ENCODE data around the gene MCM9.
"Not testable (repeated sequence)": the region's sequence is repeated elsewhere in the genome, so short reads cannot be mapped to it uniquely, and the experiment has no call there.

The MCM9 gene

GRCh38 chr6:118808793-118809638 lies 125.9 kb downstream of the MCM9 start:
- ATAC-seq (ENCODE audit: low read depth) (peak; percentile 77), DNase-seq (ENCODE audit: low spot score in 2 of 2) (peak in 1 of 2 donors; percentile 25)
- H3K4me3 Mint-ChIP-seq = no peak overlapping the region
- peak overlapping the region; percentile 96 for H3K27ac Mint-ChIP-seq
- peaks cover 15% of the 10 kb centered on the region for H3K4me1 Mint-ChIP-seq
- peaks cover 9% of the 10 kb centered on the region for H3K36me3 Mint-ChIP-seq
- H3K27me3 Mint-ChIP-seq = no peaks in the 10 kb centered on the region
- no peaks in the 10 kb centered on the region for H3K9me3 Mint-ChIP-seq

- Mint-ChIP-seq H3K9me3 (no peaks in the 10 kb centered on the region), H3K4me1 (peaks cover 14% of the 10 kb centered on the region), H3K27me3 (no peaks in the 10 kb centered on the region), H3K4me3 (no peak overlapping the region), H3K27ac (peak overlapping the region; percentile 41), H3K36me3 (peaks cover 3% of the 10 kb centered on the region)
- DNase-seq (ENCODE audit: low spot score in 2 of 2) (no peak), ATAC-seq (ENCODE audit: low read depth) (no peak)
Measured at GRCh38 chr6:118804091-118804490, 130.9 kb downstream of the MCM9 start.

- Mint-ChIP-seq H3K9me3 (peaks cover 1% of the 10 kb centered on the region), H3K4me3 (peak overlapping the region; percentile 32), H3K27me3 (no peaks in the 10 kb centered on the region), H3K4me1 (peaks cover 16% of the 10 kb centered on the region), H3K36me3 (peaks cover 3% of the 10 kb centered on the region), H3K27ac (no peak overlapping the region)
- ATAC-seq (ENCODE audit: low read depth) (no peak), DNase-seq (ENCODE audit: low spot score in 2 of 2) (no peak)
Measured at GRCh38 chr6:118801257-118801656, 133.7 kb downstream of the MCM9 start.

- H3K4me1 Mint-ChIP-seq = peaks cover 21% of the 10 kb centered on the region
- ATAC-seq (ENCODE audit: low read depth) = peak; percentile 91
Measured at GRCh38 chr6:118800394-118801071, 134.4 kb downstream of the MCM9 start.

GRCh38 chr6:118799826-118800225 lies 135.1 kb downstream of the MCM9 start:
- Mint-ChIP-seq H3K4me3 (no peak overlapping the region), H3K27ac (no peak overlapping the region), H3K27me3 (no peaks in the 10 kb centered on the region), H3K36me3 (peaks cover 14% of the 10 kb centered on the region), H3K4me1 (peaks cover 21% of the 10 kb centered on the region), H3K9me3 (peaks cover 3% of the 10 kb centered on the region)
- DNase-seq (ENCODE audit: low spot score in 2 of 2) (no peak), ATAC-seq (ENCODE audit: low read depth) (no peak)

More at GRCh38 chr6:118800394-118801071, 134.4 kb downstream of the MCM9 start:
- Mint-ChIP-seq H3K36me3 (peaks cover 8% of the 10 kb centered on the region), H3K9me3 (peaks cover 3% of the 10 kb centered on the region), H3K27me3 (no peaks in the 10 kb centered on the region), H3K27ac (no peak overlapping the region), H3K4me3 (peak overlapping the region; percentile 54)
- peak; percentile 71 to 77 for DNase-seq (ENCODE audit: low spot score in 2 of 2)

- ATAC-seq (ENCODE audit: low read depth) = peak; percentile 64
- not testable (repeated sequence) for H3K27me3 Mint-ChIP-seq, H3K9me3 Mint-ChIP-seq
- H3K4me1 Mint-ChIP-seq = peaks cover 26% of the 10 kb centered on the region
- H3K36me3 Mint-ChIP-seq = peaks cover 22% of the 10 kb centered on the region
- peak overlapping the region; percentile 72 for H3K27ac Mint-ChIP-seq
- H3K4me3 Mint-ChIP-seq = peak overlapping the region; percentile 73
- DNase-seq (ENCODE audit: low spot score in 2 of 2) = peak; percentile 49 to 69
Measured at GRCh38 chr6:118796548-118796947, 138.4 kb downstream of the MCM9 start.

GRCh38 chr6:118791499-118791898 lies 143.5 kb downstream of the MCM9 start:
- Mint-ChIP-seq H3K27ac (peak overlapping the region; percentile 28), H3K4me1 (peaks cover 35% of the 10 kb centered on the region), H3K27me3 (no peaks in the 10 kb centered on the region), H3K36me3 (peaks cover 25% of the 10 kb centered on the region), H3K4me3 (no peak overlapping the region), H3K9me3 (peaks cover 6% of the 10 kb centered on the region)
- DNase-seq (ENCODE audit: low spot score in 2 of 2) (no peak), ATAC-seq (ENCODE audit: low read depth) (no peak)

GRCh38 chr6:118789954-118790353 lies 145.0 kb downstream of the MCM9 start:
- H3K36me3 Mint-ChIP-seq = peaks cover 14% of the 10 kb centered on the region
- no peak overlapping the region for H3K27ac Mint-ChIP-seq
- H3K27me3 Mint-ChIP-seq = no peaks in the 10 kb centered on the region
- peaks cover 5% of the 10 kb centered on the region for H3K9me3 Mint-ChIP-seq
- H3K4me3 Mint-ChIP-seq = no peak overlapping the region
- DNase-seq (ENCODE audit: low spot score in 2 of 2) = no peak
- H3K4me1 Mint-ChIP-seq = peaks cover 33% of the 10 kb centered on the region
- ATAC-seq (ENCODE audit: low read depth) = no peak

- DNase-seq (ENCODE audit: low spot score in 2 of 2) = no peak
- no peak for ATAC-seq (ENCODE audit: low read depth)
- H3K9me3 Mint-ChIP-seq = peaks cover 5% of the 10 kb centered on the region
- H3K27me3 Mint-ChIP-seq = no peaks in the 10 kb centered on the region
- H3K36me3 Mint-ChIP-seq = peaks cover 14% of the 10 kb centered on the region
- H3K27ac Mint-ChIP-seq = peak overlapping the region; percentile 51
- H3K4me3 Mint-ChIP-seq = no peak overlapping the region
- peaks cover 37% of the 10 kb centered on the region for H3K4me1 Mint-ChIP-seq
Measured at GRCh38 chr6:118789419-118789818, 145.5 kb downstream of the MCM9 start.

GRCh38 chr6:118788702-118789101 lies 146.3 kb downstream of the MCM9 start:
- ATAC-seq (ENCODE audit: low read depth) (peak; percentile 41), DNase-seq (ENCODE audit: low spot score in 2 of 2) (no peak)
- no peaks in the 10 kb centered on the region for H3K27me3 Mint-ChIP-seq
- H3K9me3 Mint-ChIP-seq = peaks cover 5% of the 10 kb centered on the region
- H3K36me3 Mint-ChIP-seq = peaks cover 14% of the 10 kb centered on the region
- no peak overlapping the region for H3K4me3 Mint-ChIP-seq
- peaks cover 39% of the 10 kb centered on the region for H3K4me1 Mint-ChIP-seq
- peak overlapping the region; percentile 51 for H3K27ac Mint-ChIP-seq

GRCh38 chr6:118787724-118788423 lies 147.1 kb downstream of the MCM9 start:
- ATAC-seq (ENCODE audit: low read depth) (peak; percentile 76), DNase-seq (ENCODE audit: low spot score in 2 of 2) (no peak)
- Mint-ChIP-seq H3K36me3 (peaks cover 14% of the 10 kb centered on the region), H3K27ac (peak overlapping the region; percentile 20), H3K9me3 (peaks cover 5% of the 10 kb centered on the region), H3K4me3 (no peak overlapping the region), H3K4me1 (peaks cover 39% of the 10 kb centered on the region), H3K27me3 (no peaks in the 10 kb centered on the region)

GRCh38 chr6:118786596-118787453 lies 148.1 kb downstream of the MCM9 start:
- H3K27ac Mint-ChIP-seq = no peak overlapping the region
- no peak overlapping the region for H3K4me3 Mint-ChIP-seq
- ATAC-seq (ENCODE audit: low read depth) (no peak), DNase-seq (ENCODE audit: low spot score in 2 of 2) (no peak)
- no peaks in the 10 kb centered on the region for H3K9me3 Mint-ChIP-seq
- H3K36me3 Mint-ChIP-seq = peaks cover 8% of the 10 kb centered on the region
- H3K4me1 Mint-ChIP-seq = peaks cover 37% of the 10 kb centered on the region
- H3K27me3 Mint-ChIP-seq = no peaks in the 10 kb centered on the region

GRCh38 chr6:118785601-118786000 lies 149.4 kb downstream of the MCM9 start:
- Mint-ChIP-seq H3K27ac (no peak overlapping the region), H3K4me3 (no peak overlapping the region), H3K4me1 (peaks cover 31% of the 10 kb centered on the region), H3K27me3 (no peaks in the 10 kb centered on the region), H3K9me3 (no peaks in the 10 kb centered on the region), H3K36me3 (peaks cover 3% of the 10 kb centered on the region)
- DNase-seq (ENCODE audit: low spot score in 2 of 2) (no peak), ATAC-seq (ENCODE audit: low read depth) (no peak)
